ENCODE measurements around the gene TRIM44.
"Not testable (repeated sequence)": the region's sequence is repeated elsewhere in the genome, so short reads cannot be mapped to it uniquely, and the experiment has no call there.

GRCh38 chr11:35860194-35860593 lies 197.6 kb downstream of the TRIM44 start:
- TF ChIP-seq POLR2A, CTCF (IDR thresholded peaks at IDR 0.05): not testable (repeated sequence)
